Ascending aorta (tissue), 2 donors: Measurements from ENCODE around the gene CREB5. TPM values are rescaled to one million over a fixed set of nuclear protein-coding genes. Genes with fewer than 3 reads are reported as not detected.
"Not testable (repeated sequence)": the region's sequence is repeated elsewhere in the genome, so short reads cannot be mapped to it uniquely, and the experiment has no call there.

Experiments used
- DNase-seq, 2 donors: peaks; one replicate each; pipeline ENCODE4 v3.0.0-alpha.2; 2019; ENCODE audit warnings: low spot score in 2 of 2
- H3K27ac ChIP-seq, 2 donors: fragments of 200-600 bp; sonication (generic); one replicate each; pipeline ENCODE4 v1.5.1; 2016 to 2017; ENCODE audit warnings: mild to moderate bottlenecking in 1 of 2
- H3K27me3 ChIP-seq: fragments of 200-600 bp; sonication (generic); one replicate; pipeline ENCODE4 v1.5.1; 2017
- H3K36me3 ChIP-seq, 2 donors: fragments of 200-600 bp; sonication (generic); one replicate each; pipeline ENCODE4 v1.5.1; 2016
- H3K4me1 ChIP-seq, 2 donors: fragments of 200-600 bp; sonication (generic); one replicate each; pipeline ENCODE4 v1.5.1; 2016 to 2017; ENCODE audit warnings: mild to moderate bottlenecking in 1 of 2
- H3K4me3 ChIP-seq, 2 donors: fragments of 200-600 bp; sonication (generic); one replicate each; pipeline ENCODE4 v1.5.1; 2016 to 2017; ENCODE audit warnings: mild to moderate bottlenecking in 1 of 2
- H3K9me3 ChIP-seq, 2 donors: fragments of 200-600 bp; sonication (generic); one replicate each; pipeline ENCODE4 v1.5.1; 2016
- CTCF ChIP-seq, 3 experiments: fragments of 200-600 bp in 2 of 3; fragments of 450-650 bp in 1 of 3; sonication (generic) in 2 of 3; IDR thresholded peaks; one replicate each; pipeline ENCODE4 v1.5.1; 2016 to 2019; ENCODE audit warnings: antibody characterized with exemption in 3 of 3, mild to moderate bottlenecking in 1 of 3, moderate library complexity in 1 of 3
- intact Hi-C: fragments of 100-400 bp; cut with DNase I; formaldehyde crosslinking; loops from one replicate; pipeline ENCODE4 v1.15.1; 2023
- total RNA-seq: library from RNA; depleted of rRNA; stranded (reverse); fragments of >200 nt; gene quantifications from one replicate; pipeline ENCODE4 v1.1.0, GENCODE V29; 2016

The CREB5 gene
- total RNA-seq, 1 donor from 2014 or later = 143 TPM

GRCh38 chr7:28606421-28606820, 194.1 kb downstream of the CREB5 start:
- Histone ChIP-seq H3K27ac (no peak overlapping the region), H3K4me3 (no peak overlapping the region), H3K27me3 (no peaks in the 10 kb centered on the region), H3K36me3 (no peaks in the 10 kb centered on the region), H3K4me1 (no peaks in the 10 kb centered on the region), H3K9me3 (no peaks in the 10 kb centered on the region)
- no peak for DNase-seq
- TF ChIP-seq CTCF (IDR thresholded peaks at IDR 0.05) = no peak
- intact Hi-C loops = no loop called here

- no peak for TF ChIP-seq CTCF (IDR thresholded peaks at IDR 0.05)
- Histone ChIP-seq H3K9me3 (no peaks in the 10 kb centered on the region), H3K36me3 (no peaks in the 10 kb centered on the region), H3K4me1 (no peaks in the 10 kb centered on the region), H3K27ac (no peak overlapping the region), H3K4me3 (no peak overlapping the region), H3K27me3 (no peaks in the 10 kb centered on the region)
- DNase-seq = no peak
- intact Hi-C loops = no loop called here
These were observed 195.5 kb downstream of the CREB5 start for GRCh38 chr7:28607855-28608193.

GRCh38 chr7:28608237-28608656, 195.9 kb downstream of the CREB5 start:
- Histone ChIP-seq H3K36me3 (no peaks in the 10 kb centered on the region), H3K27ac (no peak overlapping the region), H3K27me3 (no peaks in the 10 kb centered on the region), H3K4me1 (no peaks in the 10 kb centered on the region), H3K4me3 (no peak overlapping the region), H3K9me3 (no peaks in the 10 kb centered on the region)
- no peak for TF ChIP-seq CTCF (IDR thresholded peaks at IDR 0.05)
- no peak for DNase-seq
- intact Hi-C loops = no loop called here

- H3K27ac ChIP-seq = no peak overlapping the region
- TF ChIP-seq CTCF (IDR thresholded peaks at IDR 0.05) = no peak
- H3K36me3 ChIP-seq = no peaks in the 10 kb centered on the region
- H3K27me3 ChIP-seq = no peaks in the 10 kb centered on the region
- H3K9me3 ChIP-seq = no peaks in the 10 kb centered on the region
- intact Hi-C loops = no loop called here
- H3K4me3 ChIP-seq = no peak overlapping the region
- no peak for DNase-seq
- no peaks in the 10 kb centered on the region for H3K4me1 ChIP-seq
These were observed 196.4 kb downstream of the CREB5 start for GRCh38 chr7:28608731-28609130.

GRCh38 chr7:28609608-28610007, 197.3 kb downstream of the CREB5 start:
- intact Hi-C loops = no loop called here
- H3K27ac ChIP-seq = no peak overlapping the region
- H3K27me3 ChIP-seq = no peaks in the 10 kb centered on the region
- DNase-seq = no peak
- no peak overlapping the region for H3K4me3 ChIP-seq
- H3K9me3 ChIP-seq = no peaks in the 10 kb centered on the region
- H3K36me3 ChIP-seq = no peaks in the 10 kb centered on the region
- TF ChIP-seq CTCF (IDR thresholded peaks at IDR 0.05) = no peak
- H3K4me1 ChIP-seq = no peaks in the 10 kb centered on the region

- H3K36me3 ChIP-seq, H3K27ac ChIP-seq, H3K9me3 ChIP-seq, DNase-seq, H3K4me1 ChIP-seq, intact Hi-C loops, H3K4me3 ChIP-seq, H3K27me3 ChIP-seq: not testable (repeated sequence)
These were observed 199.1 kb downstream of the CREB5 start for GRCh38 chr7:28611399-28611897.
